Neural progenitor cell (in vitro differentiated cells): ENCODE measurements around the gene ANAPC7.

ENCODE experiments used
- CTCF ChIP-seq: fragments of 200-600 bp; sonication (generic); IDR thresholded peaks from 2 replicates; pipeline ENCODE4 v1.5.1; 2017; ENCODE audit warnings: antibody characterized with exemption, mild to moderate bottlenecking
- EZH2 ChIP-seq: fragments of 200-600 bp; sonication (generic); IDR thresholded peaks from 2 replicates; pipeline ENCODE4 v1.6.1; 2017; ENCODE audit warnings: antibody characterized with exemption, mild to moderate bottlenecking, moderate library complexity

GRCh38 chr12:110444455-110444854 is 40.9 kb upstream of the ANAPC7 start:
- TF ChIP-seq CTCF (no peak), EZH2 (no peak)
